ENCODE data around the gene LYRM9.

LYRM9 gene

GRCh38 chr17:27906623-27907022 lies 13.5 kb upstream of the LYRM9 start:
- H3K4me2 ChIP-seq (ENCODE audit: low read depth, low read length, poor library complexity, severe bottlenecking): no peak overlapping the region

GRCh38 chr17:27906226-27906580 lies 13.0 kb upstream of the LYRM9 start:
- H3K27me3 ChIP-seq (ENCODE audit: low read length): no peaks in the 10 kb centered on the region
- H3K9me3 ChIP-seq (ENCODE audit: insufficient read depth, low read length): no peaks in the 10 kb centered on the region
- H3K36me3 ChIP-seq (ENCODE audit: low read length): no peaks in the 10 kb centered on the region
- H2AFZ ChIP-seq (ENCODE audit: low read depth, low read length, severe bottlenecking): no peak overlapping the region
- H3K4me2 ChIP-seq (ENCODE audit: low read depth, low read length, poor library complexity, severe bottlenecking): no peak overlapping the region
- no peak overlapping the region for H3K4me3 ChIP-seq (ENCODE audit: insufficient read depth, low read length, poor library complexity, severe bottlenecking)
- TF ChIP-seq CTCF (IDR thresholded peaks at IDR 0.05; ENCODE audit: insufficient read depth, low read length, poor library complexity, severe bottlenecking): no peak
- no peak for TF ChIP-seq EZH2phosphoT487 (conservative IDR thresholded peaks at IDR 0.05; ENCODE audit: low read length)
- H3K79me2 ChIP-seq (ENCODE audit: insufficient read depth, low read length): no peaks in the 10 kb centered on the region
- no peaks in the 10 kb centered on the region for H3F3A ChIP-seq (ENCODE audit: insufficient read depth)
- no peaks in the 10 kb centered on the region for H3K9me2 ChIP-seq (replicated peaks; ENCODE audit: insufficient read depth, low read length)
- H4K20me1 ChIP-seq (ENCODE audit: low read depth, low read length): no peaks in the 10 kb centered on the region
- no peak overlapping the region for H3K27ac ChIP-seq (ENCODE audit: low read depth, low read length)
- H3K9ac ChIP-seq (ENCODE audit: low read length): no peak overlapping the region

More at GRCh38 chr17:27906623-27907022, 13.5 kb upstream of the LYRM9 start:
- Histone ChIP-seq H3K36me3 (ENCODE audit: low read length) (no peaks in the 10 kb centered on the region), H4K20me1 (ENCODE audit: low read depth, low read length) (no peaks in the 10 kb centered on the region), H3K27ac (ENCODE audit: low read depth, low read length) (no peak overlapping the region), H3K9me3 (ENCODE audit: insufficient read depth, low read length) (no peaks in the 10 kb centered on the region), H3K9me2 (replicated peaks; ENCODE audit: insufficient read depth, low read length) (no peaks in the 10 kb centered on the region), H3K27me3 (ENCODE audit: low read length) (no peaks in the 10 kb centered on the region), H3F3A (ENCODE audit: insufficient read depth) (no peaks in the 10 kb centered on the region), H3K4me3 (ENCODE audit: insufficient read depth, low read length, poor library complexity, severe bottlenecking) (no peak overlapping the region), H3K9ac (ENCODE audit: low read length) (no peak overlapping the region), H3K79me2 (ENCODE audit: insufficient read depth, low read length) (no peaks in the 10 kb centered on the region), H2AFZ (ENCODE audit: low read depth, low read length, severe bottlenecking) (no peak overlapping the region)
- TF ChIP-seq EZH2phosphoT487 (conservative IDR thresholded peaks at IDR 0.05; ENCODE audit: low read length): no peak
- no peak for TF ChIP-seq CTCF (IDR thresholded peaks at IDR 0.05; ENCODE audit: insufficient read depth, low read length, poor library complexity, severe bottlenecking)

GRCh38 chr17:27905447-27906225 lies 12.5 kb upstream of the LYRM9 start:
- no peaks in the 10 kb centered on the region for H3K27me3 ChIP-seq (ENCODE audit: low read length)
- no peak overlapping the region for H3K4me3 ChIP-seq (ENCODE audit: insufficient read depth, low read length, poor library complexity, severe bottlenecking)
- no peak for TF ChIP-seq CTCF (IDR thresholded peaks at IDR 0.05; ENCODE audit: insufficient read depth, low read length, poor library complexity, severe bottlenecking)
- no peak for TF ChIP-seq EZH2phosphoT487 (conservative IDR thresholded peaks at IDR 0.05; ENCODE audit: low read length)
- no peak overlapping the region for H2AFZ ChIP-seq (ENCODE audit: low read depth, low read length, severe bottlenecking)
- no peaks in the 10 kb centered on the region for H4K20me1 ChIP-seq (ENCODE audit: low read depth, low read length)
- no peak overlapping the region for H3K4me2 ChIP-seq (ENCODE audit: low read depth, low read length, poor library complexity, severe bottlenecking)
- no peak overlapping the region for H3K27ac ChIP-seq (ENCODE audit: low read depth, low read length)
- no peaks in the 10 kb centered on the region for H3K9me2 ChIP-seq (replicated peaks; ENCODE audit: insufficient read depth, low read length)
- H3K9me3 ChIP-seq (ENCODE audit: insufficient read depth, low read length): no peaks in the 10 kb centered on the region
- H3K9ac ChIP-seq (ENCODE audit: low read length): no peak overlapping the region
- no peaks in the 10 kb centered on the region for H3F3A ChIP-seq (ENCODE audit: insufficient read depth)
- no peaks in the 10 kb centered on the region for H3K36me3 ChIP-seq (ENCODE audit: low read length)
- H3K79me2 ChIP-seq (ENCODE audit: insufficient read depth, low read length): no peaks in the 10 kb centered on the region
